ENCODE data around the gene NOP53.

DNA sequence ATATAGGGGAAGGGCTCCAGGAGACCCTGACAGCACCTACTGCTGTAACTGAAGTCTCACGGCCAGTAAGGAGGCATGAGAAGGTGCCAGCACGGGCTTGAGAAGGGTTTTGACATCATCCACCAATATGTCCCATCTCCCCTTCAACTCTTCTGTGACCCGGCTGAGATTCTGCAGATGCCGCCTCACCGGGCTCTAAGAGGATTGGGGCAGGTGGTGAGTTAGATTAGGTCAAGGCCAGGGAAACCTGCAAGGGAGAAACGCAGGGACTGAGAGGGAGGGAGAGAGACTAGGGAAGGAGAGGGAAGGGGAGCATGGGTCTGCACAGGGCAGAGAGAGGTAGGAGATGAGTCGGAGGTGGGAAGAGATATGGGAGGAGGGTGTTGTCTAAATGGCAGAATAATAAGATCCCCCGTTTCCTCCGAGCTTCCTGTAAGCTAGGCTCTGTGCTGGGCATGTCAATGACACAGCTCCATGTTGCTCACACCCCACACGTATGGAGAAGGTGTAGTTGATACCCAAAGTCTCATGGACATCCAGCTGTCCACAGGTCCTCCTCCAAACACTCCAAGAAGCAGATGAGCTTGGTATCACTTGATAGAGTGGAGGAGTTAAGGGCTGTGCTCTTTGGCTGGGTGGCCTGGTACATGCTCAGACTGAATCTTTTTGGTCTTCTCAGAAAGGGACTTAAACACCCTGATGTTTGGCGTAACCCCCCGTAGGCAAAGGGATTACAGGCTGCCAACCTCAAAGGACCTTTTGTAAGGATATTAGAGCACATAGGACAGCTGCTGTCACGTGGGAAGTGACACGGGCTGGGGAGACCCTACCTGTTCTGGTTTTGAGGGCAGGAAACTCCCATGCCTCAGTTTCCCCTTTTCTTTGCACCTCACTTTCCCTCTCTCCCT is 52.9 kb downstream of the NOP53 start:
- TF ChIP-seq, protein P1, sequence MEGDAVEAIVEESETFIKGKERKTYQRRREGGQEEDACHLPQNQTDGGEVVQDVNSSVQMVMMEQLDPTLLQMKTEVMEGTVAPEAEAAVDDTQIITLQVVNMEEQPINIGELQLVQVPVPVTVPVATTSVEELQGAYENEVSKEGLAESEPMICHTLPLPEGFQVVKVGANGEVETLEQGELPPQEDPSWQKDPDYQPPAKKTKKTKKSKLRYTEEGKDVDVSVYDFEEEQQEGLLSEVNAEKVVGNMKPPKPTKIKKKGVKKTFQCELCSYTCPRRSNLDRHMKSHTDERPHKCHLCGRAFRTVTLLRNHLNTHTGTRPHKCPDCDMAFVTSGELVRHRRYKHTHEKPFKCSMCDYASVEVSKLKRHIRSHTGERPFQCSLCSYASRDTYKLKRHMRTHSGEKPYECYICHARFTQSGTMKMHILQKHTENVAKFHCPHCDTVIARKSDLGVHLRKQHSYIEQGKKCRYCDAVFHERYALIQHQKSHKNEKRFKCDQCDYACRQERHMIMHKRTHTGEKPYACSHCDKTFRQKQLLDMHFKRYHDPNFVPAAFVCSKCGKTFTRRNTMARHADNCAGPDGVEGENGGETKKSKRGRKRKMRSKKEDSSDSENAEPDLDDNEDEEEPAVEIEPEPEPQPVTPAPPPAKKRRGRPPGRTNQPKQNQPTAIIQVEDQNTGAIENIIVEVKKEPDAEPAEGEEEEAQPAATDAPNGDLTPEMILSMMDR (IDR thresholded peaks at IDR 0.05; ENCODE audit: control extremely low read depth in 1 of 3, insufficient read depth in 1 of 3, low read depth in 1 of 3, low read length in 3 of 3): no peak
- TF ChIP-seq EZH2 (IDR thresholded peaks at IDR 0.05; ENCODE audit: low read depth, low read length, severe bottlenecking) (no peak), EGR1 (IDR thresholded peaks at IDR 0.05; ENCODE audit: borderline replicate concordance, low read depth, low read length) (no peak), POLR2AphosphoS5 (IDR thresholded peaks at IDR 0.05; ENCODE audit: low read depth, low read length) (no peak)
